ENCODE results near the gene GUCY1A2.
"Not testable (repeated sequence)": the region's sequence is repeated elsewhere in the genome, so short reads cannot be mapped to it uniquely, and the experiment has no call there.

GUCY1A2 gene

GRCh38 chr11:106939157-106939556, 79.1 kb downstream of the GUCY1A2 start:
- no peak for DNase-seq (ENCODE audit: low read depth)

GRCh38 chr11:106937111-106937510, 81.2 kb downstream of the GUCY1A2 start:
- no peak for DNase-seq (ENCODE audit: low read depth)

- no peak for DNase-seq (ENCODE audit: low read depth)
These were observed 93.0 kb downstream of the GUCY1A2 start for GRCh38 chr11:106925245-106925644.

- DNase-seq (ENCODE audit: low read depth) = no peak
These were observed 97.3 kb downstream of the GUCY1A2 start for GRCh38 chr11:106920899-106921509.

- DNase-seq (ENCODE audit: low read depth) = no peak
These were observed 100.3 kb downstream of the GUCY1A2 start for GRCh38 chr11:106917973-106918372.

GRCh38 chr11:106914409-106914808, 103.9 kb downstream of the GUCY1A2 start:
- no peak for DNase-seq (ENCODE audit: low read depth)

GRCh38 chr11:106913141-106913540, 105.1 kb downstream of the GUCY1A2 start:
- no peak for DNase-seq (ENCODE audit: low read depth)

- DNase-seq (ENCODE audit: low read depth) = no peak
These were observed 113.5 kb downstream of the GUCY1A2 start for GRCh38 chr11:106904826-106905225.

- no peak for DNase-seq (ENCODE audit: low read depth)
These were observed 128.6 kb downstream of the GUCY1A2 start for GRCh38 chr11:106889718-106890117.

- DNase-seq (ENCODE audit: low read depth) = no peak
These were observed 129.9 kb downstream of the GUCY1A2 start for GRCh38 chr11:106888386-106888785.

- not testable (repeated sequence) for DNase-seq (ENCODE audit: low read depth)
These were observed 134.6 kb downstream of the GUCY1A2 start for GRCh38 chr11:106883693-106884092.

GRCh38 chr11:106879832-106880546, 138.3 kb downstream of the GUCY1A2 start:
- no peak for DNase-seq (ENCODE audit: low read depth)

GRCh38 chr11:106879029-106879428, 139.2 kb downstream of the GUCY1A2 start:
- no peak for DNase-seq (ENCODE audit: low read depth)

GRCh38 chr11:106875013-106875412, 143.3 kb downstream of the GUCY1A2 start:
- no peak for DNase-seq (ENCODE audit: low read depth)

- no peak for DNase-seq (ENCODE audit: low read depth)
These were observed 146.0 kb downstream of the GUCY1A2 start for GRCh38 chr11:106872246-106872645.

GRCh38 chr11:106858200-106858599, 160.1 kb downstream of the GUCY1A2 start:
- no peak for DNase-seq (ENCODE audit: low read depth)

- no peak for DNase-seq (ENCODE audit: low read depth)
These were observed 161.7 kb downstream of the GUCY1A2 start for GRCh38 chr11:106856566-106856965.

- DNase-seq (ENCODE audit: low read depth) = no peak
These were observed 163.8 kb downstream of the GUCY1A2 start for GRCh38 chr11:106854429-106854828.

GRCh38 chr11:106853850-106854401, 164.3 kb downstream of the GUCY1A2 start:
- no peak for DNase-seq (ENCODE audit: low read depth)

- no peak for DNase-seq (ENCODE audit: low read depth)
These were observed 165.5 kb downstream of the GUCY1A2 start for GRCh38 chr11:106852779-106853178.

GRCh38 chr11:106848526-106848925, 169.8 kb downstream of the GUCY1A2 start:
- no peak for DNase-seq (ENCODE audit: low read depth)

- DNase-seq (ENCODE audit: low read depth) = no peak
These were observed 176.1 kb downstream of the GUCY1A2 start for GRCh38 chr11:106842134-106842533.

GRCh38 chr11:106840947-106841346, 177.3 kb downstream of the GUCY1A2 start:
- DNase-seq (ENCODE audit: low read depth) = no peak

- no peak for DNase-seq (ENCODE audit: low read depth)
These were observed 178.1 kb downstream of the GUCY1A2 start for GRCh38 chr11:106840146-106840545.
